Choroid plexus epithelial cell (primary cell): ENCODE data around the gene KLHL26.

Source experiments
- DNase-seq: peaks from one replicate; pipeline ENCODE4 v3.0.0-alpha.2; 2010; ENCODE audit warnings: low read depth
- H3K4me3 ChIP-seq: 2 replicates; pipeline ENCODE4 v1.5.1; 2011; ENCODE audit warnings: low read depth, mild to moderate bottlenecking, control low read depth, low read length, moderate library complexity
- CTCF ChIP-seq: conservative IDR thresholded peaks from 2 replicates; pipeline ENCODE4 v1.5.1; 2011; ENCODE audit warnings: low read depth, mild to moderate bottlenecking, control low read depth, inconsistent platforms, low read length, moderate library complexity

Gene KLHL26

GRCh38 chr19:18636969-18637629 lies at the start of gene KLHL26:
Gene KLHL26 (plus strand): TSS chr19:18637028. CDS start chr19:18637055, 27 bp downstream.
- DNase-seq: no peak
- H3K4me3 ChIP-seq: peak within 1 kb of the TSS; percentile 71
- no peak for TF ChIP-seq CTCF

- no peak overlapping the region for H3K4me3 ChIP-seq
Measured at GRCh38 chr19:18587561-18587960, 49.3 kb upstream of the KLHL26 start.

GRCh38 chr19:18587962-18588610 lies 48.7 kb upstream of the KLHL26 start:
- H3K4me3 ChIP-seq: peak overlapping the region; percentile 78
- DNase-seq: no peak
- no peak for TF ChIP-seq CTCF

More at GRCh38 chr19:18587561-18587960, 49.3 kb upstream of the KLHL26 start:
- TF ChIP-seq CTCF: no peak
- DNase-seq: no peak

- DNase-seq: peak; percentile 73
- TF ChIP-seq CTCF: peak; percentile 75
- peak within 1 kb of the TSS; percentile 78 for H3K4me3 ChIP-seq
Measured at GRCh38 chr19:18588611-18589379, 48.0 kb upstream of the KLHL26 start, which contains the start of gene REX1BD. Gene REX1BD (plus strand): TSS chr19:18588798. CDS start chr19:18588802, 4 bp downstream.

GRCh38 chr19:18589380-18590272 lies 47.2 kb upstream of the KLHL26 start:
- H3K4me3 ChIP-seq: peak overlapping the region; percentile 78
- TF ChIP-seq CTCF: peak; percentile 19

More at GRCh38 chr19:18589380-18590272, 47.2 kb upstream of the KLHL26 start:
- DNase-seq: peak; percentile 68
